GM20000 (cell line): ENCODE results near the gene TRIAP1.

ENCODE experiments used
- DNase-seq: peaks from one replicate; pipeline ENCODE4 v3.0.0; 2012; ENCODE audit warnings: low spot score
- TF ChIP-seq, protein P1 (sequence below): IDR thresholded peaks from 2 replicates; pipeline ENCODE4 v1.5.1; 2012; ENCODE audit warnings: mild to moderate bottlenecking, control low read depth; ENCODE audit errors: extremely low read depth, missing control alignments

Gene TRIAP1

DNA sequence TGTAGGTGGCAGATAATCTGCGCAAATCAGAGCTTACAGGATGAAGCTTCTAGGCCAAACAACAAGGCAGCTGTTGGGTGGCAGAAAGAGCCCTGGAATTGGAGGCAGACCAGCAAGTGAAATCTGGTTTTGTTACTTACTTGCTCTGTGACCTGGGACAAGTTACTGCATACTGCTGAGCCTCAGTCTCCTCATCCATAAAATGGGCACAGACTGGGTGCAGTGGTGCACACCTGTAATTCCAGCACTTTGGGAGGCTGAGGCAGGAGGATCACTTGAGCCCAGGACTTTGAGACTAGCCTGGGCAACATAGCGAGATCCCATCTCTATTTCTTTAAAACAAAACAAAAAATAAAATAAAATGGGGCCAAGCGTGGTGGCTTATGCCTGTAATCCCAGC is 39.6 kb downstream of the TRIAP1 start:
- TF ChIP-seq, protein P1, sequence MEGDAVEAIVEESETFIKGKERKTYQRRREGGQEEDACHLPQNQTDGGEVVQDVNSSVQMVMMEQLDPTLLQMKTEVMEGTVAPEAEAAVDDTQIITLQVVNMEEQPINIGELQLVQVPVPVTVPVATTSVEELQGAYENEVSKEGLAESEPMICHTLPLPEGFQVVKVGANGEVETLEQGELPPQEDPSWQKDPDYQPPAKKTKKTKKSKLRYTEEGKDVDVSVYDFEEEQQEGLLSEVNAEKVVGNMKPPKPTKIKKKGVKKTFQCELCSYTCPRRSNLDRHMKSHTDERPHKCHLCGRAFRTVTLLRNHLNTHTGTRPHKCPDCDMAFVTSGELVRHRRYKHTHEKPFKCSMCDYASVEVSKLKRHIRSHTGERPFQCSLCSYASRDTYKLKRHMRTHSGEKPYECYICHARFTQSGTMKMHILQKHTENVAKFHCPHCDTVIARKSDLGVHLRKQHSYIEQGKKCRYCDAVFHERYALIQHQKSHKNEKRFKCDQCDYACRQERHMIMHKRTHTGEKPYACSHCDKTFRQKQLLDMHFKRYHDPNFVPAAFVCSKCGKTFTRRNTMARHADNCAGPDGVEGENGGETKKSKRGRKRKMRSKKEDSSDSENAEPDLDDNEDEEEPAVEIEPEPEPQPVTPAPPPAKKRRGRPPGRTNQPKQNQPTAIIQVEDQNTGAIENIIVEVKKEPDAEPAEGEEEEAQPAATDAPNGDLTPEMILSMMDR, result no peak

DNA sequence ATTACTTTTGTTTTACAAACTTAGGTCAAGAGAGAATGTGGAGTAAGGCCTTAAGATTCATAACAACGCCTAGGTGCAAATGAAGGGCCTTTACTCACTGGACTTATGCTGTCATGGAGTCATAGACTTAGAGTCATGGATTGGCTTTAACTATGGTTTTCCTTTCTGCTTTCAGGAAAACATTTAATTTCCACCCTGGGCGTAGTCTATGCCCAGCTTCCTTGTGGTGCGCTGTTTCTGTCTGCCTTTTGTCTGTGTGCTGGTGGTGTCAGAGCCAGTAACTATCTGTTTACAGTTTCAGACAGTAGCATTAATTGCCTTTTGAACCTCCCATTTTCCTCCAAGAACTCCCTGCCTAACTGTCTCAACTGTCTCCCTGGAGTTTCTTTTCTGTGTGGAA is 40.1 kb downstream of the TRIAP1 start:
- no peak for DNase-seq
- TF ChIP-seq, protein P1, result no peak

More for the DNA sequence above, 39.6 kb downstream of the TRIAP1 start:
- DNase-seq, result no peak

DNA sequence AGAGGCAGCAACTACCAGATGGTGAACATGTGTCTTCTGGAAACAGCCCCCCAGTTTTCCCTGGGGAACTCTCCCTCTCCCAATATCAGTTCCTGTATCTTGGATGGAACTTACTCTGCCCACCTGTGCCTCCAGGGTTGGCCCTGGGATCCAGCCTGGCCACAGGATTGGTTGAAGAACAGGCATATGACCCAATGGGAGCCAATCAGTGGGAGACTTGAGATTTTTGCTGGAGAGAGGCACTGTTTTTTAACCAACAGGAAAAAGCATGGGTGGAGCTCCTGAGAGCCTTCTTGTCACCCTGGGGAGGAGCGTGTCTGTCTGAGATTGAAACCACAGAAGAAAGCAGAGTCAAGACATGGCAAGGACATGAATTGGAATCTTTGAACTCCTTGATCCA is 41.9 kb downstream of the TRIAP1 start:
- TF ChIP-seq, protein P1, result no peak
- DNase-seq, result no peak

DNA sequence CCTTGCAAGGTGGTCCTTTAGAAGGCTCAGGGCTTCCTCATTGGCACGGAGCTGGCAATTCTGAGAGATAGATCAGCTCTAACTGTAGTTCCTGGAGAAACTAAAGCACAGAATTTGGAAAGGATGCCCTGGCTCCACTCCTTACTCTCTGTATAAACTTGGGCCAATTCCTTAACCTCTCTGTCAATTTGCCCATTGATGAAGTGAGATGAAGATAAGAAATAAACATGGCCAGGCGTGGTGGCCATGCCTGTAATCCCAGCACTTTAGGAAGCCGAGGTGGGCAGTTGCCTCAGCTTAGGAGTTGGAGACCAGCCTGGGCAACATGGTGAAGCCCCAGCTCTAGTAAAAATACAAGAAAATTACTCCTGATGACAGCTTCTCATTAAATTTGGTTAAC is 42.3 kb downstream of the TRIAP1 start:
- TF ChIP-seq, protein P1, result no peak
- no peak for DNase-seq

DNA sequence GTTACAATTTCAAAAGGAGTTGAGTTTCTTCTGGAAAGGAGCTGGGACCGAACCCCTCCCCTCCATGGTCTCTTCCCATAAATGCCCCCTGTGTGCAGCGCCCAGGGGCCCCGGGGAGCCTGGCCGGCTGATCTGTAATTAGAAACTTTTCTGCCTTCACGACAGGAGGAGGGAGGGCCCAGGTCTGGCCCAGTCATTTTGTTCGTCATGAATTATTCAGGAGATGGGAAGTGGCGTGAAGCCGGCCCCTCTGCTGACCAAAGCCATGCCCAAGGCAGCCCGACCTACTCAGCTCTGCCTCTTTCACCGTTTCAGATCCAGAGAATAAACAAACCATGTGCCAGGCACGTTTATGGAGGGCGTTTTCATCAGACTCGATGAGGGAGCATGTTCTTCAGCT is 44.0 kb downstream of the TRIAP1 start:
- TF ChIP-seq, protein P1, result no peak
- DNase-seq, result no peak

DNA sequence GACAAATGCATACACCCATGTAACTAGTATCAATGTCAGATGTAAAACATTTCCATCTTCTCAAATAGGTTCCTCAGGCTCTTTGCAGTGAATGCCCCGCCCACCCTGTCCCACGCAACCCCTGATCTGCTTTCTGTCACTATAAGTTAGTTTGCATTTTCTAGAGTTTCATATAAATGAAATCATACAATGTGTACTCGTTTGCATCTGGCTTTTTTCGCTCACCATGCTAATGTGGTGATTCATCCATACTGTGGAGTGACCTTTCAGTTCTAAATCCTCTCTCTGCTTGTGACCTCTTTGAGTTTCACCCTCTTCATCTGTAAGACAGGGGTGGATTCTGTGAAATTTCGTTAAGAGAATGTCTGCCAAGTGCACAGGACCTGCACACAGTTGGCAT is 46.7 kb downstream of the TRIAP1 start:
- TF ChIP-seq, protein P1, result no peak
- peak; percentile 45 for DNase-seq

DNA sequence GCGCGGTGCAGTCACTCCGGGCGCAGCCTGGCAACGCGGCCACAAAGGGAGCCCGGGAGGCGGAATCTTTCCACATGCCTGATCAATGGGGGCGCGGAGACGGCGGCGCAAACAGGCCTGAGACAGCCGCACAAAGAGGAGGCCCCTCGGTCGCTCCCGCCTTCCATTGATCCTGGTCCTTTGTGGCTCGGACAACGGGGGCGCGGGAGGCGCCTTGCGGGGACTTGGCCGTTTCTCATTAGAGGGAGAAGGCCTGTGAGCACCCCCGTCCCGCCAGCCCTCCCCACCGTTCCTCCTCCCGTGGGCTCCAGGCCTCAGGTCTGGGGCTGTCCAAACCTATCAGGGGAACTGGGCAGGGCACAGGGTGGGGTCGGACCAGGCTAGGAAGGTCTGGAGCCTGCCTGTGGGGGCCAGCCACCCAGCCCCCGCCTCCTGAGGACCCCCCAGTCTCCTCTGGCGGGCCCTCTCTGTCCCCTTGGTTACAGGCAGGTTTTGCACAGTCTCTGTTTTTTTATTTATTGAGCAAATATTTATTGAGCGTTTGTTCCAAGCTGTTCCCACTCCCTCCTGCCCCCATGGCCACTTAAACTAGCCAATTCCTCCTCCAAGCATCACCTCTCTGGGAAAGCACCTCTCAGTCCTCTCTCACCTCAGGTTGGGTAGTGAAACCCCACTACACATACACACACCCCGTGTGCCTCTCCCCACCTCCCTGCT is 48.2 kb downstream of the TRIAP1 start:
- no peak for DNase-seq
- TF ChIP-seq, protein P1, result no peak
